Measurements from ENCODE around the gene ERLIN1.
A peak's percentile ranks its signal among the peaks of the same experiment; 100 is the strongest.

Gene ERLIN1

GRCh38 chr10:100185364-100186252 is at the start of gene ERLIN1:
Gene ERLIN1 (minus strand): TSS chr10:100186029. CDS start chr10:100185626, 403 bp downstream.
- Histone ChIP-seq H3K27ac (peak within 1 kb of the TSS; percentile 94), H3K9me3 (no peaks in the 10 kb centered on the region), H3K36me3 (peaks cover 20% of the 10 kb centered on the region), H3K4me1 (ENCODE audit: control insufficient read depth in 1 of 2, insufficient read depth in 1 of 2, low read depth in 1 of 2, low read length in 1 of 2) (peaks cover 70 to 72% of the 10 kb centered on the region in 2 experiments), H3K27me3 (no peaks in the 10 kb centered on the region), H3K4me3 (ENCODE audit: low read depth in 1 of 2, low read length in 1 of 2) (peak within 1 kb of the TSS; percentile 76 to 91)
- TF ChIP-seq, protein P1, sequence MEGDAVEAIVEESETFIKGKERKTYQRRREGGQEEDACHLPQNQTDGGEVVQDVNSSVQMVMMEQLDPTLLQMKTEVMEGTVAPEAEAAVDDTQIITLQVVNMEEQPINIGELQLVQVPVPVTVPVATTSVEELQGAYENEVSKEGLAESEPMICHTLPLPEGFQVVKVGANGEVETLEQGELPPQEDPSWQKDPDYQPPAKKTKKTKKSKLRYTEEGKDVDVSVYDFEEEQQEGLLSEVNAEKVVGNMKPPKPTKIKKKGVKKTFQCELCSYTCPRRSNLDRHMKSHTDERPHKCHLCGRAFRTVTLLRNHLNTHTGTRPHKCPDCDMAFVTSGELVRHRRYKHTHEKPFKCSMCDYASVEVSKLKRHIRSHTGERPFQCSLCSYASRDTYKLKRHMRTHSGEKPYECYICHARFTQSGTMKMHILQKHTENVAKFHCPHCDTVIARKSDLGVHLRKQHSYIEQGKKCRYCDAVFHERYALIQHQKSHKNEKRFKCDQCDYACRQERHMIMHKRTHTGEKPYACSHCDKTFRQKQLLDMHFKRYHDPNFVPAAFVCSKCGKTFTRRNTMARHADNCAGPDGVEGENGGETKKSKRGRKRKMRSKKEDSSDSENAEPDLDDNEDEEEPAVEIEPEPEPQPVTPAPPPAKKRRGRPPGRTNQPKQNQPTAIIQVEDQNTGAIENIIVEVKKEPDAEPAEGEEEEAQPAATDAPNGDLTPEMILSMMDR (IDR thresholded peaks at IDR 0.05): no peak

GRCh38 chr10:100232101-100232500 is 46.3 kb upstream of the ERLIN1 start:
- H3K27me3 ChIP-seq: no peaks in the 10 kb centered on the region
- peaks cover 57% of the 10 kb centered on the region for H3K36me3 ChIP-seq
- no peak overlapping the region for H3K4me3 ChIP-seq (ENCODE audit: low read depth in 1 of 2, low read length in 1 of 2)
- TF ChIP-seq, protein P1 (IDR thresholded peaks at IDR 0.05): no peak
- no peak overlapping the region for H3K27ac ChIP-seq
- no peaks in the 10 kb centered on the region for H3K9me3 ChIP-seq
- H3K4me1 ChIP-seq (ENCODE audit: control insufficient read depth in 1 of 2, insufficient read depth in 1 of 2, low read depth in 1 of 2, low read length in 1 of 2): peaks cover 21 to 24% of the 10 kb centered on the region in 2 experiments

DNA sequence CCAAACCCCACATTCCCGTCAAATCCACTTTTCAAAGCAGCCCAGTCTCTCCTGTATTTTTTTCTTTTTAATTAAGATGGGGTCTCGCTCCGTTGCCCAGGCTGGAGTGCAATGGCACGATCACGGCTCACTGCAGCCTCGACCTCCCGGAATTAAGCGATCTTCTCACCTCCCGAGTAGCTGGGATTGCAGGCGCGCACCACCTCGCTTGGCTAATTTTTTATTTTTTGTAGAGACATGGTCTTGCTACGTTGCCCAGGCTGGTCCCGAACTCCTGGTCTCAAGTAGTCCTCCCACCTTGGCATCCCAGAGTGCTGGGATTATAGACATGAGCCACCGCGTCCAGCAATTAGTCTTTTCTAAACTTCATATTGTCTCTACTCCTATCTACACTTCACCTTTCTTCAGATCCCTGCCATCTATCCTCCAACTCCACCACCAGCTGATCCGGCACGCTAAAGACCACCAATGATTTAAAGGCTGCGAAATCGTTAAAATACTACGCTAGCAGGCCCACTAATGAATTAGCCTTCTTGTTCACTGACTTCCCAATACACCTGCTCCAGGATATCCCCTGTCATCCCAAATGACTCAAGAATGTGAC is 44.1 kb upstream of the ERLIN1 start:
- Histone ChIP-seq H3K4me3 (ENCODE audit: low read depth in 1 of 2, low read length in 1 of 2) (peak overlapping the region; percentile 92 to 99), H3K4me1 (ENCODE audit: control insufficient read depth in 1 of 2, insufficient read depth in 1 of 2, low read depth in 1 of 2, low read length in 1 of 2) (peaks cover 21 to 24% of the 10 kb centered on the region in 2 experiments), H3K27ac (peak overlapping the region; percentile 86), H3K36me3 (peaks cover 44% of the 10 kb centered on the region), H3K9me3 (no peaks in the 10 kb centered on the region), H3K27me3 (no peaks in the 10 kb centered on the region)
- TF ChIP-seq, protein P1 (IDR thresholded peaks at IDR 0.05): no peak

- TF ChIP-seq, protein P1 (IDR thresholded peaks at IDR 0.05): no peak
- peaks cover 12 to 14% of the 10 kb centered on the region in 2 experiments for H3K4me1 ChIP-seq (ENCODE audit: control insufficient read depth in 1 of 2, insufficient read depth in 1 of 2, low read depth in 1 of 2, low read length in 1 of 2)
- H3K27me3 ChIP-seq: no peaks in the 10 kb centered on the region
- no peaks in the 10 kb centered on the region for H3K9me3 ChIP-seq
- H3K27ac ChIP-seq: peak overlapping the region; percentile 41
- peaks cover 65% of the 10 kb centered on the region for H3K36me3 ChIP-seq
- no peak overlapping the region for H3K4me3 ChIP-seq (ENCODE audit: low read depth in 1 of 2, low read length in 1 of 2)
Observed at GRCh38 chr10:100223879-100224278, 38.0 kb upstream of the ERLIN1 start.

DNA sequence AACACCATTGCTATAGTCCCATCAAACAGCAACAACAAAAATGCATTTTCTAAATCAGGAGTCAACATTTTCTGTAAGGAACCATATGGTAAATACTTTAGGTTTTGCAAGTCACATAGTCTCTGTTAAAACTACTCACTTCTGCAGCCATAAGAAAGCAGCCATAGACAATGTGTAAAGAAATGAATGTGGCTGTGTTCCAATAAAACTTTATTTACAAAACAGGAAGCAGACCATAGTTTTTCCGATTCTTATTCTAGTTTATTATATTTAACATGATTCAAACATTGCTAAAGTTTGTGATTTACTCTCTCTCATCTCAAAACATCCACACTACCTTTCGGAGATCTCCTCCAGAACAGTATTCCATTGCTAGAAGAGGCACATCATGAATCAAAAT is 36.7 kb upstream of the ERLIN1 start:
- Histone ChIP-seq H3K4me3 (ENCODE audit: low read depth in 1 of 2, low read length in 1 of 2) (no peak overlapping the region), H3K9me3 (no peaks in the 10 kb centered on the region), H3K27ac (no peak overlapping the region), H3K27me3 (no peaks in the 10 kb centered on the region), H3K36me3 (peaks cover 78% of the 10 kb centered on the region), H3K4me1 (ENCODE audit: control insufficient read depth in 1 of 2, insufficient read depth in 1 of 2, low read depth in 1 of 2, low read length in 1 of 2) (peaks cover 0 to under 1% of the 10 kb centered on the region in 2 experiments)
- TF ChIP-seq, protein P1 (IDR thresholded peaks at IDR 0.05): no peak

Measured in neutrophil (primary cell).